Measurements from ENCODE around the gene KBTBD4. TPM values are rescaled to one million over a fixed set of nuclear protein-coding genes. Genes with fewer than 3 reads are reported as not detected.
"Not testable (repeated sequence)": the region's sequence is repeated elsewhere in the genome, so short reads cannot be mapped to it uniquely, and the experiment has no call there.

KBTBD4 gene
- total RNA-seq, 6 experiments from 2014 or later: 15.9 to 19.4 (median 18.4) TPM

- TF ChIP-seq CTCF (IDR thresholded peaks at IDR 0.05): no peak
- Mint-ChIP-seq H3K9me3 (no peaks in the 10 kb centered on the region), H3K4me3 (no peak overlapping the region), H3K27me3 (ENCODE audit: insufficient read depth) (no peaks in the 10 kb centered on the region; the same call in 1 of the 2 replicates), H3K36me3 (ENCODE audit: low read depth) (peaks cover 7% of the 10 kb centered on the region), H3K27ac (no peak overlapping the region), H3K4me1 (ENCODE audit: low read depth) (peaks cover 42% of the 10 kb centered on the region)
- no peak for DNase-seq
Measured at GRCh38 chr11:47534704-47535251, 44.0 kb downstream of the KBTBD4 start.

- TF ChIP-seq CTCF (IDR thresholded peaks at IDR 0.05): no peak
- no peak overlapping the region for H3K4me3 Mint-ChIP-seq
- H3K9me3 Mint-ChIP-seq: no peaks in the 10 kb centered on the region
- peak; percentile 47 for DNase-seq
- no peaks in the 10 kb centered on the region; the same call in 1 of the 2 replicates for H3K27me3 Mint-ChIP-seq (ENCODE audit: insufficient read depth)
- H3K36me3 Mint-ChIP-seq (ENCODE audit: low read depth): peaks cover 3% of the 10 kb centered on the region
- H3K4me1 Mint-ChIP-seq (ENCODE audit: low read depth): peaks cover 31% of the 10 kb centered on the region
- H3K27ac Mint-ChIP-seq: peak overlapping the region; percentile 42
Measured at GRCh38 chr11:47533690-47534151, 45.0 kb downstream of the KBTBD4 start.

- DNase-seq: peak; percentile 9
- H3K36me3 Mint-ChIP-seq (ENCODE audit: low read depth): no peaks in the 10 kb centered on the region; the same call in 1 of the 2 replicates
- no peaks in the 10 kb centered on the region for H3K27me3 Mint-ChIP-seq (ENCODE audit: insufficient read depth)
- H3K4me3 Mint-ChIP-seq: no peak overlapping the region
- peak overlapping the region; percentile 63 for H3K27ac Mint-ChIP-seq
- H3K4me1 Mint-ChIP-seq (ENCODE audit: low read depth): peaks cover 27% of the 10 kb centered on the region
- no peak for TF ChIP-seq CTCF (IDR thresholded peaks at IDR 0.05)
- no peaks in the 10 kb centered on the region for H3K9me3 Mint-ChIP-seq
Measured at GRCh38 chr11:47532597-47533213, 46.1 kb downstream of the KBTBD4 start.

- Mint-ChIP-seq H3K4me1 (ENCODE audit: low read depth) (peaks cover 27% of the 10 kb centered on the region), H3K27ac (no peak overlapping the region), H3K4me3 (no peak overlapping the region), H3K9me3 (no peaks in the 10 kb centered on the region), H3K27me3 (ENCODE audit: insufficient read depth) (no peaks in the 10 kb centered on the region), H3K36me3 (ENCODE audit: low read depth) (no peaks in the 10 kb centered on the region; the same call in 1 of the 2 replicates)
- DNase-seq: no peak
- TF ChIP-seq CTCF (IDR thresholded peaks at IDR 0.05): no peak
Measured at GRCh38 chr11:47531666-47532065, 47.1 kb downstream of the KBTBD4 start.

- not testable (repeated sequence) for H3K36me3 Mint-ChIP-seq (ENCODE audit: low read depth); H3K9me3 Mint-ChIP-seq; H3K4me3 Mint-ChIP-seq; DNase-seq; H3K27me3 Mint-ChIP-seq (ENCODE audit: insufficient read depth)
- peaks cover 35% of the 10 kb centered on the region for H3K4me1 Mint-ChIP-seq (ENCODE audit: low read depth)
- H3K27ac Mint-ChIP-seq: peak overlapping the region; percentile 44; the same call in 1 of the 2 replicates
Measured at GRCh38 chr11:47530721-47531120, 48.0 kb downstream of the KBTBD4 start.

GRCh38 chr11:47529951-47530350, 48.8 kb downstream of the KBTBD4 start:
- DNase-seq: no peak
- H3K27ac Mint-ChIP-seq: peak overlapping the region; percentile 44; the same call in 1 of the 2 replicates

More at GRCh38 chr11:47529951-47530350, 48.8 kb downstream of the KBTBD4 start:
- peaks cover 2% of the 10 kb centered on the region; the same call in 1 of the 2 replicates for H3K27me3 Mint-ChIP-seq (ENCODE audit: insufficient read depth)
- no peak for TF ChIP-seq CTCF (IDR thresholded peaks at IDR 0.05)
- no peaks in the 10 kb centered on the region; the same call in 1 of the 2 replicates for H3K36me3 Mint-ChIP-seq (ENCODE audit: low read depth)
- H3K9me3 Mint-ChIP-seq: no peaks in the 10 kb centered on the region
- peaks cover 42% of the 10 kb centered on the region for H3K4me1 Mint-ChIP-seq (ENCODE audit: low read depth)
- no peak overlapping the region for H3K4me3 Mint-ChIP-seq
